ENCODE data around the gene GFPT2.

DNA sequence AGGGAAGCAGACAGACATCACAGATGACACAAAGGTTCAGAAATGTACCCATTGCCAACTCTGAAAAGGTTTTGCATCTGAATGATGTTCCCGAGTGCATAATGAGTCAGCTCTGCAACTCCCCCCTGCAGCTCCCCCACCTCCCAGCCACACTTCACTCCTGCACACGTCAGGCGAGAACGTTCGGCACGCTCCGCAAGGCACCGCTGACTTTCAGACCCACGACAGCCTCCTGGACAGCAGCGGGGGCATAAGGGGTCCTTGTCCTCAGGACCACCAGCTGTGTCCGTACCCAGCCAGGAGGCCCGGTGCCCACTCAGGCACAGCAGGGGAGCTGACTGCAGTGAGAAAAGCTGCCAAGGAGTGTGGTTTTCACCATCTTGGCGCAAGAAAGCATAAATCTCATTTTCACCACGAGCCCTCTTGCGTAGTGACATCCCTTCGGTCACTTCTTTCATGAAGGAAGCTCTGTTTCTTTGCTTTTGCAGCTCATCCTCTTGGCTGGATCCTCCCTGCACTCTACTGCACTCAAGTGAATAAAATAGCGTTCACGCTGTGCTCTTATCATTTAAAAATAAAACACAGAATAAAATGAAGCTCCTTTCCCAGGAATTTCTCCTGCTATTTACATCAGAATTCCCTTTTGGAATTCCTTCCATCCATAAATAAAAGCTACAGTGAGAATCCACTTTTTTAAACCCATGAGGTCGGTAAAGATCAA is 9.9 kb downstream of the GFPT2 start:
- TF ChIP-seq POLR2A (IDR thresholded peaks at IDR 0.05) (no peak), CTCF (IDR thresholded peaks at IDR 0.05) (no peak)
